CD4-positive, alpha-beta T cell treated with Interleukin-12 subunit alpha and Interleukin-12 subunit beta, for 1 hour (primary cell): Measurements from ENCODE around the gene XPR1.
"Not testable (repeated sequence)": the region's sequence is repeated elsewhere in the genome, so short reads cannot be mapped to it uniquely, and the experiment has no call there.

Source experiments
- DNase-seq: peaks from one replicate; pipeline ENCODE4 v3.0.0-alpha.2; 2020

Gene XPR1

DNA sequence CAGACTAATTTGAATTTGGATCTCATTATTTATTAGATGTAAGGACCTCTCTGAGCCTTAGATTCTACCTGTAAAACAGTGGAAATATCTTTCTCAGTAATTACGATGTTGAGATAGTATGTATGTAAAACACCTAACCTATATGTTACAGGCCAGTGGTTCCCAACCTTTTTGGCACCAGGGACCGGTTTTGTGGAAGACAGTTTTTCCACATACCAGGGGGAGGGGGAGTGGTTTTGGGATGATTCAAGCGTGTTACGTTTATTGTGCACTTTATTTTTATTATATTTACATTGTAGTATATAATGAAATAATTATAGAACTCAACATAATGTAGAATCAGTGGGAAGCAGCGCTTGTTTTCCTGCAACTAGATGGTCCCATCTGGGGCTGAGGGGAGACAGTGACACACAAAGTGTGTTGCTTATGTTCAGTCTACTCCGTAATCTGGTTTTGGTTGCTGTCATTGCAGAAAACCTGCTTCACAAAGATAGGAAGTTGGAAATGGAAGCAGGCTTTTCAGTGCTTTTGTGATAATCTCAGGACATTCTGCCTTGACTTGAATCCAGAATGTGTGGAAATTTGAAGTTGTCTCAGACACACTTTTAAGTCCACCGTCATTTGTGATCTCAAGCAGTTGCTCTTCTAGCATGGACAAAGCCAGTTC is 12.8 kb downstream of the XPR1 start:
- no peak for DNase-seq

DNA sequence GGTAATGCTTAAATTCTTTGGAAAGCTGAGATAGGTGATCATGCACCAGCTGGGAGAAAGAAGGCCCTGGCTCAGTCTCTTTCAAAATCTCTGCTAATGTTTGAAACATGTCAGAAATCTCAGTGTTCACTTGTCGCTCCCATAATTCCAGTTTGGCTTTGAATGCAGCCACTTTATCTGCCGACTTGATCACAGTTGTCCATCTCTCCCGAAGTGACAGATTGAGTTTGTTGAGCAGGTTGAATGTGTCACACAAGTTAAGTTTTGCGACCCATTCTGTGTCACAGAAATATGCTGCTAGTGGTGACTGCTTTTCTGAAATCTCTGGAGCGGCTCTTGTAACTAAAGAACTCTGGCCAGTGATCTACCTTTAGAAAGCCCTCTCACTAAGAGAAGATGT is 13.4 kb downstream of the XPR1 start:
- not testable (repeated sequence) for DNase-seq

DNA sequence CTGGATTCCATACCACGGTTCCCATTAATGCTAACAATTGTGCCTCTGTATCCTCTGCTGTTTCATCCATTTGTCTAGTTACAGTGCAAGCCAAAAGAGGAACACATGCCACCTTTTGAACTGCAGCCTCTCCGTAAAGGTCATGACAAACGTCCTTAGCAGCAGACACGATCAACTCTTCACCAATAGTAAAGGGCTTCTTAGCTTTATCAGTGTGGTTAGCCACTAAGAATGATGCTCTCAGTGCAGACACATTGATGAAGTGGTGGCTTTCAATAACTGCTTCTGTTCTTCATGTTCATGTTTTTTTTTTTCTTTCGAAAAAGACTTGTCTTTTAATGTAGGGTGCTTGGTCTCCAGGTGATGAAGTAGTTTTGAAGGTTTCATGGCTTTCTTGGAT is 14.3 kb downstream of the XPR1 start:
- DNase-seq: no peak

DNA sequence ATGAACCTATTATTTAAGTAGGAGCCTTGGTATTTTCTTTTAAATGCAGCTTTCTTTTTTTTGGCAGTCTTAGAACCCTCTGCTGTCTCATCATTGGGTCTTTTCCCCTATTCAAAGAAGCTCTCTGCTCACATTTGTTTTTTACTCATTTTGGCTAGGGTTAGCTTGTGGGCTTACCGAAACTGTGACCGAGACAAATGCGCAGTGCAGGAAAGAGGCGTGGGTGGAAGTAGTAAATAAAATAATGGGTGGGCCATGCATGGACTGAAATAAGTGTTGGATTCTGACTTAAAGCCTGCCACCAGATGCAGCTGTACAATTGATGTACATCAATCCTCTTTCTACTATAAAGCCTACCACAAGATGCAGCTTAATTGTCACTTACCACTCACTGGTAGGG is 14.7 kb downstream of the XPR1 start:
- DNase-seq: no peak

DNA sequence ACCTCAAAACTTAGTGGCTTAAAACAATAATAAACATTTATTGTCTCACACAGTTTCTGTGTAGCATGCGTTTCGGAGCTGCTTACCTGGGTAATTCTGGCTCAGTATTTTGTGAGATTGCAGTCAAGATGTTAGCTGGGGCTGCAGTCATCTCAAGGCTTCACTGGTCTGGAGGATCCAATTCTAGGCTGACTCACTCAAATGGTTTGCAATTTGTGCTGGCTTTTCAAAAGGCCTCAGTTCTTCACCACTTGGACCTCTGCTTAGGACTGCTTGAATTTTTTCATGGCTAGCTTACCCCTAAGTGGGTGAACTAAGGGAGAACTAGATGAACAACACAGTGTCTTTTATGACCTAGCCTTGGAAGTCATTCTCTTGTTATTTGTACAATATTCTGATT is 21.0 kb downstream of the XPR1 start:
- DNase-seq: no peak

DNA sequence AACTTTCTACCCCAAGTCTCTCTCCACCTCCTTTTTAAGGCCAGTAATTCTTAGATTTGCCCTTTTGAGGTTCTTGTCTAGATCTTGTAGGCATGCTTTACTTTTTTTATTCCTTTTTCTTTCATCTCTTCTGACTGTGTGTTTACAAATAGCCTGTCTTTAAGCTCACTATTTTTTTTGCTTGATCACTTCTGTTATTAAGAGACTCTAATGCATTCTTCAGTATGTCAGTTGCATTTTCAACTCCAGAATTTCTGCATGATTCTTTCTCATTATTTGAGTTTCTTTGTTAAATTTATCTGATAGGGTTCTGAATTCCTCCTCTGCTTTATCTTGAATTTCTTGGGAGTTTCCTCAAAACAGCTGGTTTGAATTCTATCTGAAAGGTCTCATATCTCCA is 30.9 kb downstream of the XPR1 start:
- no peak for DNase-seq

DNA sequence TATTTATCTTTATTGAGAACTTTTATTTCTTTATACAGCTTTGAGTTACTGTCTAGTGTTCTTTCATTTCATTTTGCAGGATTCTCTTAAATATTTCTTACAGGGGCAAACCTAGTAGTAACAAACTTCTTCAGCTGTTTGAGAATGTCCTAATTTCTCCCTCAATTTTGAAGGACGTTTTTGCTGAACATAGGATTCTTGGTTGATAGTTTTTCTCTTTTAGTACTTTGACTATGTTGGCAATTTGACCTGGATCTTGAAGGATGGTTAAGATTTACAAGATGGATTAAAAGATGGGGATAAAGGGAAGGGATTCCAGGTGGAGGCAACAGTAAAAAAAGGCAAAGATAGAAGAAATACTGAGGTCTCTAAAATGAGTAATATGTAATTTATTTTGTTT is 38.9 kb downstream of the XPR1 start:
- no peak for DNase-seq

DNA sequence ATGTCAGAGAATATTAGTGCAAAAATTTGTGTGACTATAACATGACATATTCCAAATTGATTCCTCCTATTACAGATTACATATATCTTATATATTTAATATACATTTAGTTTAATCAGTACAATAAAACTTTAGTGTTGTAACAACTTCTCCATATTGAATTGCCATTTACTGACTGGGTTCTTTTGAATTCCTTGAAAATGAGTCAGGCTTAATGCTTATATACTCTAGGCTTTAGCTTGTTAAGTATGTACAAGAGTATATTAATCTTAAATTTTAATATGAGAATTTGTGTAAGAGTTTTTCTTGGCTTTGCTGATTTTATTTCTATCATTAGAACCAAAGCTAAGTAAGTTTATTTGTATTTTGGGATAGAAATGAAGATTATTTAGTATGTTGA is 40.3 kb downstream of the XPR1 start:
- no peak for DNase-seq

DNA sequence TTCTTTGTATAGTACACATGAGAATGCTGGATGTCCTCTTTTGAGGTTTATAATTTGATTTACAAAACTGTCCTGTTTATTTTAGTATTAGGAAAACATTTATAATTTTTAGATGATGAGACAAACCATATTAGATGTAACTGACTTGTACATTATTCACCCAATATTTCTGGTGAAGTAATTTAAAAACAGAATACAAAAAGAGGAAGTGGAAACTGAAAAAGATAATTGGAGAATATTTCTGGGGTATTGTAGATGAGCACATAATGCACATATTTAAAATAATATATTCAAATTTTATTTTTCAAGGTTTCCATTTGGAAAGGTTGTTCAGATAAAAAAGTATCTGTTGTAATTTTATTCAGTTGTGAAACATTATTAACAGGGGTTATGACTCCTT is 40.7 kb downstream of the XPR1 start:
- no peak for DNase-seq

DNA sequence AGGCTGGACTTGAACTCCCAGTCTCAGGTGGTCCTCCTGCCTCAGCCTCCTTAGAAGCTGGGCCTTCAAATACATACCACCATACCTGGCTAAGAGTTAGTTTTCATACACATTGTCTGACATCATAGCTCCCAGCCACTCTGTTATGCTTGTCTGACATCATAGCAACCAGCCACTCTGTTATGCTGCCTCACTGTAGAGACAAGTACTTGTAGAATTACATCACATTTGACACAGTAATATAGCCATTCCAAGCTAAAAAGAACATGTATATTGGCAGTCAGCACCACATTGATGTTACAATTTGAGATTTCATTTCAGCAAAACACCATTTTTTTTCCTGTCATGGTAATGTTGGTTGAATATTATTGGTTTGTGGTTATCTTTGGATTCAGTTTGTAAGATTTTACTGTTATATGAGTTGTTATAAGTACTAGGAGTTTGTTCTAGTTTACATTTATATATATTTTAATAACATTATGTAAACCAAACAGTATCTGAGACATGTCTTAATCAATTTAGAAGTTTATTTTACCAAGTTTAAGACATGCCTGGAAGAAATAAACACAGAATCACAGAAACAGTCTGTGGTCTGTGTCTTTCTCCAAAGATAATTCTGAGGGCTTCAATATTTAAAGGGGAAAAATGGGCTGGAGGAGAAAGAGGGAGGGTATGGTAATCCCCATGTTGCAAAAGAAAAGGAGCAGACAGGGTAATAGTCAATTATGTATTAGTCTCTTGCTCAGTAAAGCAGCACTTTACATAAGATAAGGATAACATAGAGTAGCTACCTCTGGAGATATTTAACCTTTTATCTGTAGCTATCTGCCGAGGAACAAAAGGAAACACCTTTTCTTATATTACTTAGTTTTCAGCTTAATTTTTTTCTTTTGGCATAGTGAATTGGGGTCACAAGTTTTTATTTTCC is 43.0 kb downstream of the XPR1 start:
- DNase-seq: no peak

DNA sequence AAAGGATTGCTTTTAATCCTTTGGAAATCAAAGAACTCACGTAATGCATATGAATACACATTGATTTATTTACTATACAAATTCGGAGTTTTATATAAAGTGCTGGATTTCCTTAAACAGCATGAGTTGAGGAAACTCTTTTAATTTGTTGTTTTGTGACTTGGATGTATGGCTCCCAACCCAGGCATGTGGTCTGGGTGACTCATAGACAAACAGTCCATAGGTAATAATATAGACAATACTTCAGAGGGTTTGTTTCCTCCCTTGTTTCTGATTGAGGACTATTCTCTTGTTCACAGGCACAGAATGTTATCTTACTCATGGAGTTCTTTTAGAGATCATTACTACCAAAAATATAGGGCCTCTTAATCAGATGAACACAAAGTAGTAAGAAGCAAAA is 43.8 kb downstream of the XPR1 start:
- no peak for DNase-seq

DNA sequence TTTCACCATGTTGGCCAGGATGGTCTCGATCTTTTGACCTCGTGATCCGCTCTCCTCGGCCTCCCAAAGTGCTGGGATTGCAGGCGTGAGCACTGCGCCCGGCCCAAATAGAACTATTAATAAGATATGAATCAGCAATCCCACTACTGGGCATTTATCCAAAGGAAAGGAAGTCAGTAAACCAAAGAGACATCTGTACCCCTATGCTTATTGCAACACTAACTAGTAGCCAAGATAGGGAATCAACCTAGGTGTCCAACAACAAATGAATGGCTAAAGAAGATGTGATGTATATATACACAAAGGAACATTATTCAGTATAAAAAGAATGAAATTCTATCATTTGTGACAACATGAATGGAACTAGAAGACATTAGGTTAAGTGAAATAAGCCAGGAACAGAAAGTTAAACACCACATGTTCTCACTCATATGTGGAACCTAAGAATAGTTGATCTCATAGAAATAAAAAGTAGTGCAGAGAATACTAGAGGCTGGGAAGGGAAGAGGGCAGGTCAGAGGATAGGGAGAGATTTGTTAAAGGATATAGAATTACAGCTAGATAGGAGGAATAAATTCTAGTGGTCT is 48.8 kb downstream of the XPR1 start:
- no peak for DNase-seq

DNA sequence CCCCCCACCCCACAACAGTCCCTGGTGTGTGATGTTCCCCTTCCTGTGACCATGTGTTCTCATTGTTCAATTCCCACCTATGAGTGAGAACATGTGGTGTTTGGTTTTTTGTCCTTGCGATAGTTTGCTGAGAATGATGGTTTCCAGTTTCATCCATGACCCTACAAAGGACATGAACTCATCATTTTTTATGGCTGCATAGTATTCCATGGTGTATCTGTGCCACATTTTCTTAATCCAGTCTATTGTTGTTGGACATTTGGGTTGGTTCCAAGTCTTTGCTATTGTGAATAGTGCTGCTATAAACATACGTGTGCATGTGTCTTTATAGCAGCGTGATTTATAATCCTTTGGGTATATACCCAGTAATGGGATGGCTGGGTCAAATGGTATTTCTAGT is 51.3 kb downstream of the XPR1 start:
- not testable (repeated sequence) for DNase-seq

DNA sequence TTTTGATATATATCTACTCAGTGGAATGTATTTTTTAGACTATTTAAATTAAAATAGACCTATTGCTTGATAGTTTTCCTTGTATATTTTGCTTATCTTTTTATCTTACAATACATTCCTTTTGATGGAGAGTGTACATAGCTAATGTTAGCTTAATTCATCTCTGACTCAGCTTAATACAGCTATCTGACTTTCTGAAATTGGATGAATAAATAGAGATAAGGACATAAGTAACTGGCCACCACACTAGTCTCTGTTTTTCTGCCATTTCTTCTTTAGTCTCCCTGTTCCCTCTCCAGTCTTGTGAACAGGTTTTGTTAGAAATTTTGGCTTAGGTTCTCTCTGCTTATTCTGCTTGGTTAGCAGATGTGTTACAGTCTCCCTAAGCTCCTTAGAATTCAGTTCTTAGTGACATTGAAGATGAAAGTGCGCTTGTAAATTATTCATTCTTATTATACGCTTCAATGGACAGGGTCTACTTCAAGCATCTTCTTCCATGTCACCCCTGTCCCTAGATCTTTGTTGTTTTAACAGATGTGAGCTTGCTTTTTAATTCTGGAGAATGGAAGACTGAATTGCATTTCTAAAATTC is 59.6 kb downstream of the XPR1 start:
- DNase-seq: no peak

DNA sequence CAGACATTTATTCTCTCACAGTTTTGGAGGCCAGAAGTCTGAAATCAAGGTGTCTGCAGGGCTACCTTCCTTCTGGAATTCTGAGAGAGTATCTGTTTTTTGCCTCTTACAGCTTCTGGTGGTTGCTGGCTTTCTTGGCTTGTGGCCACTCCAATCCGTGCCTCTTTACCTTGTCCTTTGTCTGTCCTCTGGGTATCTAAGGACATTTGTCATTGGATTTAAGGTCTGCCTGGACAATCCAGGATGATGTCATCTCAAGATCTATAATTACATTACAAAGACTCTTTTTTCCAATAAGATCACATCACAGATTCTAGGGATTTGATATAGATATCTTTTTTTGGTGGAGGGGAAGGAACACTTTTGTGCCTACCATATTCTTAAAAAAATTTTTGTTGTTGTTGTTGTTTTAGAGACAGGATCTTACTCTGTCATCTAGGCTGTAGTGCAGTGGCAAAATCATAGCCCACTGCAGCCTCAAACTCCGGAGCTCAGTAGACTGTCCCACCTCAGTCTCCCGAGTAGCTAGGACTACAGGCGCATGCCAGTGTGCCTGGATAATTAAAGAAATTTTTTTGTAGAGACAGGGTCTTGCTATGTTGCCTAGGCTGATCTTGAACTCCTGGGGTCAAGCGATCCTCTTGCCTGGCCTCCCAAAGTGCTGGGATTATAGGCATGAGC is 61.9 kb downstream of the XPR1 start:
- no peak for DNase-seq

DNA sequence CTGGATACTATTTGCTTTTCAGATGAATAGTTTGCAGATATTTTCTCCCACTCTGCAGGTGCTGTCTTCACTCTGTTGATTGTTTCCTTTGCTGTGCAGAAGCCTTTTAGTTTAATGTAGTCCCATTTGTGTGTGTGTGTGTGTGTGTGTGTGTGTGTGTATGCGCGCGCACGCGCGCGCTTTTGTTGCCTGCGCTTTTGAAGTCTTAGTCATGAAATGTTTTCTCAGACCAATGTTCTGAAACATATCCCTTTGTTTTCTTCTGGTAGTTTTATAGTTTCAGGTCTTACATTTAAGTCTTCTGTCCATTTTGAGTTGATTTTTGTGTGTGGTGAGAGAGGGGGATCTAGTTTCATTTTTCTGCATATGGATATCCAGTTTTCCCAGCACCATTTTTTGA is 63.5 kb downstream of the XPR1 start:
- no peak for DNase-seq

DNA sequence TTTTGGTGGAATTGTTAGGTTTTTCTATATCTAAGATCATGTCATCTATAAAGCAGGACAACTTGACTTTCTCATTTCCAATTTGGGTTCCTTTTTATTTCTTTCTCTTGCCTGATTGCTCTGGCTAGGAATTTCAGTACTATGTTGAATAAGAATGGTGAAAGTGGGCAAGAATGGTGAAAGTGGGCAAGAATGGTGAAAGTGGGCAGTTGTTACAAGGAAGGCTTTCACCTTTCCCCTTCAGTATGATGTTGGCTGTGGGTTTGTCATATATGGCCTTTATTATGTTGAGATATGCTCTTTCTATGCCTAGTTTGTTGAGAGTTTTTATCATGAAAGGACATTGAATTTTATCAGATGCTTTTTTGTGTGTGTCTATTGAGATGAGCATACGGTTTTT is 64.5 kb downstream of the XPR1 start:
- no peak for DNase-seq

DNA sequence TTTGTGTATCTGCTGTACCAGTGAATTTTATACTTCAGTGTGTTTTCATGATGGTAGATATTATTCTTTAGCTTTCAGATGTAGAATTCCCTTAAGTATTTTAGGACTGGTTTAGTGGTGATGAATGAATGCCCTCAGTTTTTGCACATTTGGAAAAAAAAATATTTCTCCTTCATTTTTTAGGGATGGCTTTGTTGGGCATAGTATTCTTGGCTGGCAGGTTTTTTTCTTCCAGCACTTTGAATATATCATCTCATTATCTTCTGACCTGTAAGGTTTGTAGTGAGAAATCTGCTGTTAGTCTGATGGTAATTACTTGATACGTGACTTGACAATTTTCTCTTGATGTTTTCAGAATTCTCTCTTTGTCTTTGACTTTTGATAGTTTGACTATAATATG is 66.8 kb downstream of the XPR1 start:
- DNase-seq: no peak

DNA sequence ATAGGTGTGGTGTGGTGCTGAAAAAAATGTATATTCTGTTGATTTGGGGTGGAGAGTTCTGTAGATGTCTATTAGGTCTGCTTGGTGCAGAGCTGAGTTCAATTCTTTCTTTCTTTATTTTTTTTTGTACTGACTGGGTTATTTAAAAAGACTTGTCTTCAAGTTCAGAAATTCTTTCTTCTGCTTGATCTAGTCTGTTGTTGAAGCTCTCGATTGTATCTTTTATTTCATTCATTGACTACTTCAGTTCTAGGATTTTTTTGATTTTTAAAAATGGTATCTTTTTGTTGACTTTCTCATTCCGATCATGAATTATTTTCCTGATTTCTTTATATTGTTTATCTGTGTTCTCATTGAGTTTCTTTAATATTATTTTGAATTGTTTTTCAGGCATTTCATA is 70.6 kb downstream of the XPR1 start:
- not testable (repeated sequence) for DNase-seq

DNA sequence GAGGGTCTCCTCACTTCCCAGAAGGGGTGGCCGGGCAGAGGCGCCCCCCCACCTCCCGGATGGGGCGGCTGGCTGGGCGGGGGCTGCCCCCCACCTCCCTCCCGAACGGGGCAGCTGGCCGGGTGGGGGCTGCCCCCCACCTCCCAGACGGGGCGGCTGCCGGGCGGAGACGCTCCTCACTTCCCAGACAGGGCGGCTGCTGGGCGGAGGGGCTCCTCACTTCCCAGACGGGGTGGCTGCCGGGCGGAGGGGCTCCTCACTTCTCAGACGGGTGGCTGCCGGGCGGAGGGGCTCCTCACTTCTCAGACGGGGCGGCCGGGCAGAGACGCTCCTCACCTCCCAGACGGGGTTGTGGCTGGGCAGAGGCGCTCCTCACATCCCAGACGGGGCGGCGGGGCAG is 78.9 kb downstream of the XPR1 start:
- not testable (repeated sequence) for DNase-seq

DNA sequence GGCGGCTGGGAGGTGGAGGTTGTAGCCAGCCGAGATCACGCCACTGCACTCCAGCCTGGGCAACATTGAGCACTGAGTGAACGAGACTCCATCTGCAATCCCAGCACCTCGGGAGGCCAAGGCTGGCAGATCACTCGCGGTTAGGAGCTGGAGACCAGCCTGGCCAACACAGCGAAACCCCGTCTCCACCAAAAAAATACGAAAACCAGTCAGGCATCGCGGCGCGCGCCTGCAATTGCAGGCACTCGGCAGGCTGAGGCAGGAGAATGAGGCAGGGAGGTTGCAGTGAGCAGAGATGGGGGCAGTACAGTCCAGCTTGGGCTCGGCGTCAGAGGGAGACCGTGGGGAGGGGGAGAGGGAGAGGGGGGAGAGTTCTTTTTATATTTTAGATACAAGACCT is 79.4 kb downstream of the XPR1 start:
- DNase-seq: not testable (repeated sequence)

DNA sequence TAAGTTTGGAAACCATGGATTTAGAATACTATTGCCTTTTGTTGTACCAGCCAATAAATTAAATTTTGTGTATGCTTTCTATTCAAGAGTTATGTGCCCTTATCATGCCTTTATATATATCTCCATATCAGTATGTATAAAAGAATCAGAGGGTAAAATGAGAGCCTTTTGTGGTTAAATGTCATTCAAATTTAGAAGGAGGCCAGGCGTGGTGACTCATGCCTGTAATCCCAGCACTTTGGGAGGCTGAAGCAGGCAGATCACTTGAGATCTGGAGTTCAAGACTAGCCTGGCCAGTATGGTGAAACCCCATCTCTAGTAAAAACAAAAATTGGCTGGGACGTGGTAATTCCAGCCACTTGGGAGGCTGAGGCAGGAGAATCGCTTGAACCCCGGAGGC is 88.9 kb downstream of the XPR1 start:
- DNase-seq: no peak

DNA sequence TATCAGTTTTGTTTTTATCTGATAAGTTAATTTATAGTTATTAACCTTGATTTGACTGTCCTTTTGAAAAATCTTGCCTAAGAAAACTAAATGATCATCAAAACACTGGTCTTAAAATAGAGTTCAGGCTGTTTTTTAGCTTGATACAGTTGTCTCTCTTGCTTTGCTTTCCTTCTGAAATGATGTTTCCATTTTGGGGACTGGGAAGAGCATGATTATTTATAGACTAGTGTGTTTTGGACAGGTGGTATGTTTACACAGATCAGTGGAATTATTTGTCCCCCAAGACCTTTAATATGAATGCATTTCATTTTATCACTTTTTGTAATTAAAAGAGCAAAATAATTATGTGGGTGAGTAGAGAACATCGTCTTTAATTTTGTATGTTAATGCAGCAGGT is 90.8 kb downstream of the XPR1 start:
- DNase-seq: no peak
